LNCaP clone FGC (cell line): ENCODE results near the gene KIF7.

Experiments used
- DNase-seq: peaks from one replicate; pipeline ENCODE4 v3.0.0-alpha.2; 2011; ENCODE audit warnings: low read depth
- H3K4me3 ChIP-seq: 2 replicates; pipeline ENCODE4 v1.5.1; 2011; ENCODE audit warnings: mild to moderate bottlenecking, low read depth, low read length, control low read depth
- CTCF ChIP-seq: IDR thresholded peaks from 2 replicates; pipeline ENCODE4 v1.5.1; 2012; ENCODE audit warnings: mild to moderate bottlenecking; ENCODE audit not compliant: control insufficient read depth, insufficient read depth; ENCODE audit errors: extremely low read depth

KIF7 gene

DNA sequence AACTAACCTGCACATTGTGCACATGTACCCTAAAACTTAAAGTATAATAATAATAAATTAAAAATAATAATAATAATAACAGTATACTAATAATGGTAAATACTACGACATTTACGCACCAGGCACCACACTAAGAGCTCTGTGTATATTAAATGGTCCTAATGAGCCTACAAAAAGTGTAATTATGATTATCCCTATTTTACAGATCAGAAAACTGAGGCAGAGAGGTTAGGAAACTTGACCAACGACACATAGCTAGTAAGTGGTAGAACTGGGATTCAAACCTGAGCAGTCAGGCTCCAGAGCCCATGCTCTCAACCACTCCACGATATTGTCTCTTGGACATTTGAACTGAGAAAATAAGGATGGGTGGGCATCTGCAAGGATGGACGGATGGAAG, 15.0 kb downstream of the KIF7 start:
- no peak overlapping the region for H3K4me3 ChIP-seq
- no peak for DNase-seq
- TF ChIP-seq CTCF = no peak

GRCh38 chr15:89633585-89633984, 21.7 kb downstream of the KIF7 start:
- TF ChIP-seq CTCF = no peak
- H3K4me3 ChIP-seq = no peak overlapping the region
- DNase-seq = no peak

- DNase-seq = peak; percentile 84
- H3K4me3 ChIP-seq = no peak overlapping the region
- TF ChIP-seq CTCF = no peak
These were observed 22.5 kb downstream of the KIF7 start for GRCh38 chr15:89632563-89633430.

DNA sequence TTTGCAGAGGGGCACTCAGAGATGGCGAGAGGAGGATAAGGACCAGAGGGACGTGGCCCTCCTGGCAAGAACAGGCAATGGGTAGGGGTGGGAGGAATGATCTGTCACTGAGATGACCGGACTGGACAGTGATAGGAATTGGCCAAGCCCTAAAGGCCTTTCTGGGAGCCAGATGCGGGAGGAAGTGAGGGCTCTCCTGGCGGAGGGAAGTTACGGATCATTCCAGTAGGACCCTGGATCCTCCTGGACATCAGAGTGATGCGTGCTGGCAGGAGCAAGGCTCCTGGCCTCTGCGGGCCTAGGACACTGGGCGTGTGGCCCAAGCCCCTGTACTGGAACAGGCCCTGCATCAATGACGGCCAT, 23.4 kb downstream of the KIF7 start:
- H3K4me3 ChIP-seq = no peak overlapping the region
- no peak for DNase-seq
- TF ChIP-seq CTCF = no peak

DNA sequence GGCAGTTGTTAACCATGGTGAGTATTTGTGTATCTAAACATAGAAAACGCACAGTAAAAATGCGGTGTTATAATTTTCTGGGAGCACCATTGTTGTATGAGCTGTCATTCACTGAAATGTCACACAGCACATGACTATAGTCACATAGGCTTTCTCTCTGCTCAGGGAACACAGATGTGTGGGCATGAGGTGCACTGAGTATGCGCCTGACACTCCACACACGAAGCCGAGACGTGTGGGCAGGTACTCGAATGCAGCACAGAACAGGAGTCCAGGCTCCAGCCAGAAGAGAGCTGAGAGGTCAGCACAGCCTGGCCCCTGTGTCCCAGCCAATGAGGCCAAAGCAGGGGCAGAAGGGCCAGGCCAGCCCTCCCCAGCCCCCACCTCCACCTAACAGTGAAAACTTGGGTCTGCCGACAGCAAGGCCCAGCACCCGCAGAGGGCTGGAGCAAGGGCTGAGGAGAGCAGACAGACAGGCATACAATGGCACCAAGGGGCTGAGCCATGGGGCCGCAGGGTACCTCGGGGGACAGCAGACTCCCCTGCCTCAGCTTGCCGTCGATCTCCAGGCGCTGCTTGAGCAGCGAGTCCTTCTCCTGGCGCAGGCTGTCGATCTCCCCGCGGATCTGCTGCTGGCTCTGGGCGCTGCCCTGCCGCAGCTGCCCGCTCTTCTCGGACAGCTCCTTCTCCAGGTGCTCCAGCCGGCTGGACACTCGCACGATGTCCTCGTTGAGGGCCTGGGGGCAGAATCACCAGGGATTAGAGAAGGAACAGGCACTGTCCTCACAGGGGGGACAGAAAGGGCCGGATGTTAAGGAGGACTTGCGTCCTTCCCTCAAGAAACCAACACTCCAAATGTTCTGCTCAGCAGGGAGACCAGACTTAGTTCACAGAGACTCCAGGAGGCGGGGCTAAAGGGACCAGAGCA, 24.0 kb downstream of the KIF7 start:
- DNase-seq = no peak
- TF ChIP-seq CTCF = no peak
- H3K4me3 ChIP-seq = no peak overlapping the region

- DNase-seq = no peak
- TF ChIP-seq CTCF = no peak
- no peak overlapping the region for H3K4me3 ChIP-seq
These were observed 25.0 kb downstream of the KIF7 start for GRCh38 chr15:89630260-89630659.
